H1 (cell line): ENCODE data around the gene KCNMB4. TPM values are rescaled to one million over a fixed set of nuclear protein-coding genes. Genes with fewer than 3 reads are reported as not detected.

Experiments used
- CTCF ChIA-PET: fragments of 300-600 bp; sonication (Branson Sonifier 250); formaldehyde crosslinking; loops from one replicate; lab custom pipeline; 2021; ENCODE audit not compliant: partially characterized antibody; lab: Charles Lee
- POLR2A ChIA-PET: fragments of 300-600 bp; sonication (Branson Sonifier 250); formaldehyde crosslinking; loops from one replicate; lab custom pipeline; 2021; ENCODE audit warnings: inconsistent platforms; ENCODE audit not compliant: partially characterized antibody; lab: Charles Lee
- DNase-seq, 2 experiments: peaks; one replicate each; pipeline versions ENCODE4 v3.0.0 to v3.0.0-alpha.2; 2010 to 2022; ENCODE audit warnings: low spot score in 2 of 2, low read depth in 1 of 2, mixed read lengths in 1 of 2
- FAIRE-seq: peaks from 2 replicates; lab custom pipeline; 2011; peaks lifted over from hg19 to GRCh38; lab: Jason Lieb, UNC
- H2AFZ ChIP-seq: 2 replicates; pipeline ENCODE4 v1.8.1; 2012; ENCODE audit warnings: low read length, inconsistent platforms
- H2AK5ac ChIP-seq: 2 replicates; pipeline ENCODE4 v1.6.1; 2013; ENCODE audit warnings: low read depth, low read length
- H2BK120ac ChIP-seq: replicated peaks from 2 replicates; pipeline ENCODE3; 2013; ENCODE audit warnings: low read depth, low read length, inconsistent platforms
- H2BK12ac ChIP-seq: 2 replicates; pipeline ENCODE4 v1.6.1; 2013; ENCODE audit warnings: low read depth, low read length
- H2BK15ac ChIP-seq: 2 replicates; pipeline ENCODE4 v1.6.1; 2013; ENCODE audit warnings: low read length
- H2BK20ac ChIP-seq: 2 replicates; pipeline ENCODE4 v1.6.1; 2013; ENCODE audit warnings: low read length
- H2BK5ac ChIP-seq: 2 replicates; pipeline ENCODE4 v1.6.1; 2013; ENCODE audit warnings: low read depth, low read length
- H3K14ac ChIP-seq: 2 replicates; pipeline ENCODE4 v1.6.1; 2013; ENCODE audit warnings: inconsistent platforms; ENCODE audit not compliant: insufficient read length
- H3K18ac ChIP-seq: 2 replicates; pipeline ENCODE4 v1.6.1; 2013; ENCODE audit warnings: low read length; ENCODE audit errors: extremely low read depth
- H3K23ac ChIP-seq: 2 replicates; pipeline ENCODE4 v1.6.1; 2013; ENCODE audit warnings: inconsistent platforms; ENCODE audit not compliant: insufficient read length
- H3K23me2 ChIP-seq: 2 replicates; pipeline ENCODE4 v1.6.1; 2013; ENCODE audit warnings: low read depth, low read length
- H3K27ac ChIP-seq: 2 replicates; pipeline ENCODE4 v1.6.1; 2011; ENCODE audit warnings: low read depth, low read length, inconsistent platforms
- H3K27me3 ChIP-seq, 4 experiments: replicated peaks in 1 of 4; 1 replicate in 1 of 4; 2 replicates in 3 of 4; pipeline versions ENCODE4 v1.6.1 to v1.8.1; 2011 to 2013; ENCODE audit warnings: low read length in 3 of 4, mild to moderate bottlenecking in 3 of 4, inconsistent platforms in 2 of 4, mixed read lengths in 2 of 4, moderate library complexity in 1 of 4; ENCODE audit not compliant: control insufficient read depth in 3 of 4, insufficient read depth in 3 of 4; ENCODE audit errors: extremely low read depth in 1 of 4
- H3K36me3 ChIP-seq, 4 experiments: 2 replicates each; pipeline versions ENCODE4 v1.6.1 to v1.8.1; 2011 to 2013; ENCODE audit warnings: mild to moderate bottlenecking in 4 of 4, low read length in 3 of 4, moderate library complexity in 2 of 4, control low read depth in 1 of 4, inconsistent platforms in 1 of 4; ENCODE audit not compliant: insufficient read depth in 4 of 4, control insufficient read depth in 2 of 4
- H3K4ac ChIP-seq: replicated peaks from 2 replicates; pipeline ENCODE3; 2013; ENCODE audit warnings: low read length, low read depth, mixed read lengths, inconsistent platforms; ENCODE audit not compliant: insufficient read length
- H3K4me1 ChIP-seq, 4 experiments: replicated peaks in 1 of 4; 1 replicate in 1 of 4; 2 replicates in 3 of 4; pipeline versions ENCODE4 v1.6.1 to v1.8.1; 2011 to 2013; ENCODE audit warnings: low read length in 3 of 4, inconsistent platforms in 2 of 4, mixed read lengths in 1 of 4; ENCODE audit not compliant: insufficient read depth in 4 of 4, control insufficient read depth in 3 of 4
- H3K4me2 ChIP-seq, 2 experiments: 2 replicates each; pipeline versions ENCODE4 v1.6.1 to v1.8.1; 2011 to 2013; ENCODE audit warnings: low read depth in 2 of 2, low read length in 2 of 2, control low read depth in 1 of 2, inconsistent platforms in 1 of 2, mild to moderate bottlenecking in 1 of 2; ENCODE audit not compliant: insufficient read depth in 1 of 2
- H3K4me3 ChIP-seq, 4 experiments: fragments of 200-600, 300-600 bp in 1 of 4; sonication (generic), shearing (Covaris generic), sonication (Bioruptor Twin) in 1 of 4; 2 replicates each; pipeline versions ENCODE4 v1.5.1 to v1.8.1; 2011 to 2016; ENCODE audit warnings: low read length in 4 of 4, low read depth in 3 of 4, control low read depth in 2 of 4, inconsistent platforms in 2 of 4, mild to moderate bottlenecking in 2 of 4, mixed read lengths in 1 of 4, moderate library complexity in 1 of 4; ENCODE audit not compliant: insufficient read depth in 2 of 4; ENCODE audit errors: extremely low read depth in 1 of 4
- H3K56ac ChIP-seq: replicated peaks from 2 replicates; pipeline ENCODE3; 2013; ENCODE audit warnings: low read depth, mild to moderate bottlenecking, mixed read lengths, low read length, inconsistent platforms; ENCODE audit not compliant: insufficient read length
- H3K79me1 ChIP-seq: 2 replicates; pipeline ENCODE4 v1.6.1; 2013; ENCODE audit warnings: low read depth, low read length, control low read depth
- H3K79me2 ChIP-seq, 2 experiments: 2 replicates each; pipeline versions ENCODE4 v1.6.1 to v1.8.1; 2012 to 2013; ENCODE audit warnings: low read length in 2 of 2, mild to moderate bottlenecking in 2 of 2, inconsistent platforms in 1 of 2; ENCODE audit not compliant: insufficient read depth in 2 of 2, control insufficient read depth in 1 of 2
- H3K9ac ChIP-seq, 4 experiments: replicated peaks in 1 of 4; 1 replicate in 1 of 4; 2 replicates in 3 of 4; pipeline versions ENCODE4 v1.6.1 to v1.8.1; 2011 to 2013; ENCODE audit warnings: low read depth in 3 of 4, low read length in 3 of 4, control low read depth in 2 of 4, mild to moderate bottlenecking in 2 of 4, moderate library complexity in 2 of 4, inconsistent platforms in 1 of 4; ENCODE audit errors: extremely low read depth in 1 of 4
- H3K9me3 ChIP-seq, 2 experiments: 2 replicates each; pipeline versions ENCODE4 v1.6.1 to v1.8.1; 2012 to 2013; ENCODE audit warnings: mild to moderate bottlenecking in 2 of 2, moderate library complexity in 2 of 2, control low read depth in 1 of 2, inconsistent platforms in 1 of 2, low read depth in 1 of 2, low read length in 1 of 2, mixed read lengths in 1 of 2; ENCODE audit not compliant: insufficient read depth in 2 of 2
- H4K20me1 ChIP-seq, 2 experiments: replicated peaks in 1 of 2; 2 replicates each; pipeline versions ENCODE3 to v1.8.1; 2011 to 2013; ENCODE audit warnings: inconsistent platforms in 2 of 2, low read length in 2 of 2, mild to moderate bottlenecking in 1 of 2; ENCODE audit not compliant: insufficient read depth in 2 of 2, control insufficient read depth in 1 of 2
- H4K5ac ChIP-seq: 2 replicates; pipeline ENCODE4 v1.6.1; 2013; ENCODE audit warnings: low read length, low read depth, mixed read lengths, inconsistent platforms; ENCODE audit not compliant: insufficient read length
- H4K8ac ChIP-seq: 2 replicates; pipeline ENCODE4 v1.8.0; 2013; ENCODE audit warnings: mild to moderate bottlenecking, moderate library complexity, low read length, inconsistent platforms; ENCODE audit not compliant: insufficient read depth; ENCODE audit errors: extremely low read depth
- H4K91ac ChIP-seq: replicated peaks from 2 replicates; pipeline ENCODE3; 2013; ENCODE audit warnings: low read length, mixed read lengths, inconsistent platforms; ENCODE audit not compliant: insufficient read length
- EZH2 ChIP-seq: fragments of 200-600 bp; sonication (generic); IDR thresholded peaks from 2 replicates; pipeline ENCODE4 v1.7.1; 2012; ENCODE audit warnings: low read depth, mild to moderate bottlenecking, moderate library complexity, low read length, inconsistent platforms; ENCODE audit not compliant: severe bottlenecking
- GTF2F1 ChIP-seq: IDR thresholded peaks from 2 replicates; pipeline ENCODE4 v1.6.1; 2012; ENCODE audit warnings: low read depth, low read length, improper control_type of control experiment, borderline replicate concordance
- KDM4A ChIP-seq: IDR thresholded peaks from one replicate; pipeline ENCODE4 v1.7.1; 2012; ENCODE audit warnings: low read depth, mild to moderate bottlenecking, moderate library complexity, low read length, inconsistent platforms; ENCODE audit not compliant: severe bottlenecking
- MAFK ChIP-seq: IDR thresholded peaks from 2 replicates; pipeline ENCODE4 v1.6.1; 2012; ENCODE audit warnings: low read depth, mild to moderate bottlenecking, improper control_type of control experiment, low read length
- RBBP5 ChIP-seq: IDR thresholded peaks from 2 replicates; pipeline ENCODE4 v1.7.1; 2012; ENCODE audit warnings: low read depth, mild to moderate bottlenecking, inconsistent platforms, low read length, moderate library complexity, borderline replicate concordance
- RXRA ChIP-seq: IDR thresholded peaks from 2 replicates; pipeline ENCODE4 v1.6.1; 2011; ENCODE audit warnings: low read depth, mild to moderate bottlenecking, low read length, moderate library complexity; ENCODE audit not compliant: insufficient read depth
- SP4 ChIP-seq: IDR thresholded peaks from 2 replicates; pipeline ENCODE4 v1.6.1; 2012; ENCODE audit warnings: low read length, inconsistent platforms
- SRF ChIP-seq: IDR thresholded peaks from 2 replicates; pipeline ENCODE4 v1.6.1; 2011; ENCODE audit warnings: mild to moderate bottlenecking, low read depth, low read length, moderate library complexity
- ZNF274 ChIP-seq: IDR thresholded peaks from 2 replicates; pipeline ENCODE4 v1.7.0; 2012; ENCODE audit warnings: low read length, borderline replicate concordance; ENCODE audit errors: extremely low read depth
- WGBS, 2 experiments: shearing (Covaris generic) in 1 of 2; methylation state at CpG; one replicate each; pipeline versions ENCODE4 v1.1.6 to v1.1.7; 2013 to 2015; ENCODE audit warnings: low lambda C conversion rate in 2 of 2, mixed read lengths in 2 of 2, inconsistent platforms in 1 of 2, low coverage in 1 of 2, missing lambda C conversion rate in 1 of 2; ENCODE audit not compliant: insufficient replicate concordance in 2 of 2, insufficient coverage in 1 of 2, insufficient read length in 1 of 2; ENCODE audit errors: extremely low coverage in 1 of 2, missing lambda C conversion rate in 1 of 2; 5-methylcytosine and 5-hydroxymethylcytosine counted together
- polyA plus RNA-seq, 7 experiments: library from polyadenylated mRNA; depleted of rRNA in 3 of 7; stranded (reverse) in 5 of 7; unstranded in 2 of 7; fragments of >200 nt in 5 of 7; fragments of 200-250 nt in 2 of 7; gene quantifications; 1 replicate in 5 of 7; 2 replicates in 1 of 7; 4 replicates in 1 of 7; pipeline versions ENCODE4 v1.2.1 to v1.2.3, GENCODE V29; 2011 to 2013; ENCODE audit warnings: missing spikeins in 2 of 7, mixed read lengths in 2 of 7
- total RNA-seq: library from RNA; stranded (reverse); fragmentation: NEBNext Ultra II Directional; extraction: Animal tissue kit (Norgen Biotek cat#: 25700); gene quantifications from 2 replicates; pipeline ENCODE4 v1.2.1, GENCODE V29; 2021
- TF ChIP-seq, protein P1 (sequence below): IDR thresholded peaks from 2 replicates; pipeline ENCODE4 v1.6.1; 2012; ENCODE audit warnings: inconsistent platforms
- TF ChIP-seq, protein P2 (sequence below): IDR thresholded peaks from 2 replicates; pipeline ENCODE4 v1.6.1; 2011; ENCODE audit warnings: low read depth, mild to moderate bottlenecking, low read length; ENCODE audit not compliant: insufficient read depth

Gene KCNMB4
- total and polyA plus RNA-seq, 2 of the 8 experiments (the other 6 are each of a cell fraction or from before 2014, with no cell fraction given) = 10.9 to 16.0 TPM

DNA sequence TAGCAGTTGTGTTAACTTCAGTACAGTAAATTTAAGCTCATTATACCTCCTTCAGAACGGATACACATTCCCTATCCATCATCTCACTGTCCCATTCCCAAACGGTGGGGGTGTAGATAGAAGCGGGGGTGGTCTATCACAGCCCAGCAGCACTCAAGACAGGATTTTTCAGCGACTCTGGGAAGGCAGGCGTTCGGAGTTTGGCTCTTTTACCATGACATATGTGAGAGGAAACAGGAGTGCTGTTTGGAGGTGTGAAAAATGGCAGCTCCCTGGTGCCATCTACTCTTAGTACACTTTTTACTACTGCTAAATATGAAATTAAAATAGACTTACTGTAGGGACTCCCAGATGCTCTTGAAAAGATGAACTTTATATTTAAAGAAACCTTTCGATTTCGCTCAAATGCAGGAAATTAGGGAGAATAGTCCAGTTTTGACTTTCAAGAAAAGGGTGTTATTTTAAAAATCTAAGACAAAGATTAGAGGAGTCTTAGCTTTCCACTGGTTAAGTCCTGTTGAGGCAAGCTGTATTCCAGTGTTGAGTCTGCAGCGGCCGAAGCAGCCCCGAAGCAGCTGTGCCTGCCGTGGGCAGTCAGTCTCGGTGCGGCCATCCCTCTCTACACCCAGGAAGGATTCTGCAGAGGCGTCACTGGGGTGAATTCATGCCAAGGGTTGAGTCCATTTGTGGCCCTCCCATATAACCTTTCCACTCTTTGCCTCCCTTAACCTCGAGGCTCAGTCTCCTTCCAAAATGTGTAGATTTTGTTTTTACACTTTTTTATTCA is 42.1 kb downstream of the KCNMB4 start:
- no peak overlapping the region for H3K56ac ChIP-seq
- no peak overlapping the region for H3K9ac ChIP-seq
- no peak overlapping the region for H2BK15ac ChIP-seq
- 93% methylated on average over 16 of the region's 16 CpGs; no CpG with 5 or more reads in 1 of the 2 experiments for WGBS, 2 experiments
- H3K9me3 ChIP-seq = no peaks in the 10 kb centered on the region
- no peaks in the 10 kb centered on the region for H3K27me3 ChIP-seq
- no peak overlapping the region for H4K91ac ChIP-seq
- H3K4me2 ChIP-seq = no peak overlapping the region
- H3K23me2 ChIP-seq = no peaks in the 10 kb centered on the region
- no peak overlapping the region for H3K4ac ChIP-seq
- no peak overlapping the region for H2AK5ac ChIP-seq
- H3K79me2 ChIP-seq = no peaks in the 10 kb centered on the region
- no peak overlapping the region for H2BK120ac ChIP-seq
- CTCF ChIA-PET = no interaction called here
- no peak overlapping the region for H3K14ac ChIP-seq
- H2BK12ac ChIP-seq = no peak overlapping the region
- no peak overlapping the region for H3K23ac ChIP-seq
- no peak overlapping the region for H3K4me3 ChIP-seq
- no peak overlapping the region for H2AFZ ChIP-seq
- DNase-seq (no peak), FAIRE-seq (no peak)
- H3K36me3 ChIP-seq = no peaks in the 10 kb centered on the region; a peak in 1 of 8 replicates
- no peaks in the 10 kb centered on the region; the same call in 1 of the 2 replicates for H3K79me1 ChIP-seq
- H3K27ac ChIP-seq = no peak overlapping the region
- H3K4me1 ChIP-seq = no peaks in the 10 kb centered on the region
- POLR2A ChIA-PET = no interaction called here
- H4K5ac ChIP-seq = no peak overlapping the region
- H4K8ac ChIP-seq = no peak overlapping the region
- H2BK20ac ChIP-seq = no peak overlapping the region
- H2BK5ac ChIP-seq = no peak overlapping the region
- no peaks in the 10 kb centered on the region for H4K20me1 ChIP-seq
- no peak overlapping the region for H3K18ac ChIP-seq
- TF ChIP-seq ZNF274 (no peak), SRF (no peak), GTF2F1 (no peak), MAFK (no peak), KDM4A (no peak), RXRA (no peak), RBBP5 (no peak), EZH2 (no peak), SP4 (no peak)
- TF ChIP-seq, protein P1, sequence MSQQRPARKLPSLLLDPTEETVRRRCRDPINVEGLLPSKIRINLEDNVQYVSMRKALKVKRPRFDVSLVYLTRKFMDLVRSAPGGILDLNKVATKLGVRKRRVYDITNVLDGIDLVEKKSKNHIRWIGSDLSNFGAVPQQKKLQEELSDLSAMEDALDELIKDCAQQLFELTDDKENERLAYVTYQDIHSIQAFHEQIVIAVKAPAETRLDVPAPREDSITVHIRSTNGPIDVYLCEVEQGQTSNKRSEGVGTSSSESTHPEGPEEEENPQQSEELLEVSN = no peak
- TF ChIP-seq, protein P2, sequence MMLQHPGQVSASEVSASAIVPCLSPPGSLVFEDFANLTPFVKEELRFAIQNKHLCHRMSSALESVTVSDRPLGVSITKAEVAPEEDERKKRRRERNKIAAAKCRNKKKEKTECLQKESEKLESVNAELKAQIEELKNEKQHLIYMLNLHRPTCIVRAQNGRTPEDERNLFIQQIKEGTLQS = no peak
